ENCODE measurements around the gene EPO.
"Not testable (repeated sequence)": the region's sequence is repeated elsewhere in the genome, so short reads cannot be mapped to it uniquely, and the experiment has no call there.

The EPO gene

DNA sequence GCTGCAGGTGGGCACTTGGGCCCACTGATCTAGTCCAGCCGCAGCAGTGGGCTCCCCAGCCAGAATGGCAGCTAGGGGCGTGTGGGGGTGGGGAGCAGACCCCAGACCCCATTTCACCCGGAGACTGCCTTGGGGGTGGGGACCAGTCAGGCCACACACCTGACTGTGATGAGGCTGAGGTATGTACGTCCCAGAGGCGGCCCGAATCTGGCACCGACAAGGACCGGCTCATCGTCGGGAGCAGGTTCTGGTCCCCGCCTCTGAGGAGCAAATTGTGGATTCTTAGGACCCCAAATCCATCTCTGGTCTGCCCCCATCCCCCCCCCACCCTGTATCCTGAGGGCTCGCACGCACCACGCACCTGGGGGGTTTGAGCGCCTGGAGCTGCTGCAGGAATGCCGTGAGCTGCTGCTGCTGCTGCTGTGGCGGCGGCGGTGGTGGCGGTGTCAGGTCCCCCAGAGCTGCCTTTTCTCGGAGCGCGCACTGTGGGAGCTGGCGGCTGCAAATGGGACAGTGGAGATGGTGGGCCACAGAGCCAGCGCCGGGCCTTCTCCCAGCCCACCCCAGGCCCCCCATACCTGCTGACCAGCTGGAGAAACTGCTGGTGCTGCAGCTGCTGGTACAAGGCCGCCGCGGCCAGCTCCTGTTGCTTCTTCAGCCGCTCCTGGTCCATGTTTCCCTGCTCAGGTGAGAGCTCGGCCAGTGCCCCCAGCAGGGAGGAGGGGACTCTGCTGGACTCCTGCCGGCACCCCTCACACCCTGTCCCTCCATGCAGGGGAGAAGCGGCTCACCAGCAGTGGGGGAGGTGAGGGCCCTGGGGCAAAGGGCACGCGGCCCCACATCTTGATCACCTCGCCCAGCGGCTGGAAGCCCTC is 36.4 kb upstream of the EPO start:
- DNase-seq, result no peak

DNA sequence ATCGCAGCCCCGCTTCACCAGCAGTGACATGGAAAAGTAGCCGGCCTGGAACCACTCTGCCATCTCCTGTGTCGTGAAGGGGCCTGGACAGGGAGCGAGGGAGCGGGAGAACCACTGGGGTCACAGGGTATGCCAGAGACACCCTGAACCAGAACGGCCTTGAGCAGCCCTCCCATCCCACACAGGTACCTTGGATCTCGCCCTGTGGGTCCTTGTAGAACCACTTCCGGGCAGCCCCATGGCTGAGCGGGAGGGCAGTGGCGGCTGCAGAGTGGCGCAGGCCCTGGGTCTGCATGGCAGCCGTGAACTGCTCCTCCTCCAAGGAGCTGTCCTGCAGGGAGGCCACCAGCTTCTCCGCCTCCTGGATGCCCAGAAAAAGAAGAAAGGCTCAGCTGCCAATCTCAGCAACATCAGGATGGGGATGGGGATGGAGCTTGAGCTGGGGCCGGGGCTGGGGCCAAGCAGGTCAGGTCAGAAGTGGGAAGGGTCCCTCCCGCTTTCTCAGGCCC is 35.7 kb upstream of the EPO start:
- no peak for DNase-seq

DNA sequence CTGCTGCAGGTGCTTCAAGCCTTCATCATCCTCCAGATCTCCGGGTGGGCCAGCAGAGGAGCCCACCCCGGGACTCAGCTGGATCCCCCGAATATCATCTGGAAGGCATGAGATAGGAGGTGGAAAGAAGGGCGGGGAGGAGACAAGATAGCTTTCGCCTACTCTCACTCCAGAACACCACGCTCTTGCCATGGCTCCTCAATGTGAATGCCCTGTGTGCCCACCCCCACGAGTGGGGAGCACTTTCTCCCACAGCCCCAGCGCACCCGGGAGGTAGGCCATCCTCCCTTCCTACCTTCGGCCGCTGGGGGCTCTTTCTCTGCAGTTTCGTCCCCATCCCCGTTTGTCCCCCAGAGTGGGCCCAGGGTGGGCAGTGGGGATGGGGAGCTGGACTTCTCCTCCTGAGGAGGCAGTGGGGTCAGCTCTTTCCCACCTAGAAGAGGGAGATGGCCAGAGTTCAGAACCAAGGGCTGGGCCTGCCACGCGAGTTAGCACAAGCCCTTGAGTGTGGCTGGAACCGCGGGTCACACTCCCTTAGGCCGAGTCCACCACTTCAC is 35.1 kb upstream of the EPO start:
- DNase-seq, result no peak

DNA sequence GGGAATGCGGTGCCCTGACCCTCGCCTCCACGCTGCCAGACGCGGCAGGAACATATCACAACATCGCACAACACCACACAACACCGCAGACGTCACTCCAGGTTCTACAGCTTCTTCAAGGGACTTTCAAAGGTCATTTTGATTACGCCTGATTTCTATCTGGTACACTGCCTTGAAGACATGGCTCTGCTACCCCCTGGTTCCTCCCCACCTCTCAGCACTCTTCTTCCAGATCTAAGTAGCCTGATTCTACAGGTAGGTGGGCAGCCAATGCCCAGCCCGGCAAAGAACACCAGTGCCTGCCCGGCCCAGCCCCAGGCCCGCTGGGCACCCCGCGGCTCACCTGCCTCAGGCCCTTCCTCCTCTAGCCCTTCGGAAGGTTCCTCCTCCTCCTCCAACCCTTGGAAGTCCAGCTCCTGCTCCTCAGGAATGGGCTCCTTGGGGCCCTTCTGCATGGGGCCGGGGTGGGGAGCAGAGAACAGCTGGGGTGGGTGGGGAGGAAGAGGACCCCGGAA is 34.6 kb upstream of the EPO start:
- no peak for DNase-seq

DNA sequence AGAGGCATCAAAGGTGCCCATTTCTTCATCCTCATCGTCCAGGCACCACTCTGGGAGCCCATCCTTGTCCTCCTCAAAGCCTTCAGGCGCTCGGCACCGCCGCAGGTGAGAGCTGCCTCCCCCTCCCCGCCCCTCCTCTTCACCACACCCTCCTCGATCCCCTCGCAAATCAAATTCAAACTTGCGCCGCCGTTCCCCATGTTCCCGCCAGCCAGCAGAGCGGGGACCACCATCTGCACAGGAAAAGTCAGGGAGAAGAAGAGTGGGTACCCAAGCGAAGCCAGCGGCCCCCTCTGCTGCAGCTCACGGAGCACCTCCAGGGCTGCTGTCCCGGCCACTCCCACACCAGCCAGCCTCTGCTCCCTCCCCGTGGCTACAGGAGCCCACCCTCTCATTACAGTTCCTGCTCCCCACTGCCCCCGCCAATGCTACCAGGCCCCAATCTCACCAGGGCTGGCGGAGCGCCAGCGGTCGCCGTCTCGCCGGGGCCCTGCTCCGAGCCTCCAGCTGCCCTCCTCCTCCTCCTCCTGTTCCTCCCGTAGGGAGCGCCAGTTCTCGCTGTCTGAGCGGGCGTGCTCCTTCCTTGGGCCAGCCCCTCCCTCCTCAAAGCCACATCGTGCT is 34.0 kb upstream of the EPO start:
- DNase-seq, result no peak

DNA sequence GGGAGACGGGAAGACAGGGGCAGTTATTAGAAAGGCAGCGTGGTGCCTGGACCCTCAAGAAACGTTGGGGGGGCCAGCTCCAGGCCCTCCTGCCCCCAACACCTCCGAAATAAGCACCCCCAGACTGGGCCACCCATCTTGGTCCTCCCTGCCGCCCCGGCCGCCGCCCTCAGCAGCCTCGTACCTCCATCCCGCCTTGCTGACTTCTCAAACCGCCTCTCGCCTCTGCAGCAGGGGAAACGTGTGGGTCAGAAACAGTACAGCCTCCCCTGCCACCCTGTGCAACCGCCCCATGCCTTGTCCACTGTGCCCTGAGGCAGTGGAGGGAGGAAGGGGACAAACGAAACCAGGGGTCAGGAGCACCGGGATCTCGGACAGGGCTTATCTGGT is 33.5 kb upstream of the EPO start:
- DNase-seq, result no peak

DNA sequence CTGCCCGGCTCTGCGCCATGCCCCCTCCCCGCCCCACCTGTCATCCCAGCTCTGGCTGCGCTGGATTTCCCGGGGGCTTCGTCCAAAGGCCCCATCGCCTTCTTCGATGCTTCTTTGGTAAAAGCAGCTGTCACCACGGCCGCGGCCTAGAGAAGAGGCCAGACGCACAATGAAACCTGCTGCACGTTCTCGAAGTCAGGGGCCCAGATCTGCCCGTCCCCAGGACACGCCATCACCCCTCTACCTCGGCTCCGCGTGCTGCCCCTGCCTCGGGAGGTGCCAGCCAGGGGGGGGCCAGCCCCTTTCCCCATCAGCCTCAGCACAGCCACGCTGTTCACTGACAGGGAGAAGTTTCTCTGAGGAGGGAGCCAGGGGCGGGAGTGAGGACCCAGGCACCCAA is 33.0 kb upstream of the EPO start:
- no peak for DNase-seq

DNA sequence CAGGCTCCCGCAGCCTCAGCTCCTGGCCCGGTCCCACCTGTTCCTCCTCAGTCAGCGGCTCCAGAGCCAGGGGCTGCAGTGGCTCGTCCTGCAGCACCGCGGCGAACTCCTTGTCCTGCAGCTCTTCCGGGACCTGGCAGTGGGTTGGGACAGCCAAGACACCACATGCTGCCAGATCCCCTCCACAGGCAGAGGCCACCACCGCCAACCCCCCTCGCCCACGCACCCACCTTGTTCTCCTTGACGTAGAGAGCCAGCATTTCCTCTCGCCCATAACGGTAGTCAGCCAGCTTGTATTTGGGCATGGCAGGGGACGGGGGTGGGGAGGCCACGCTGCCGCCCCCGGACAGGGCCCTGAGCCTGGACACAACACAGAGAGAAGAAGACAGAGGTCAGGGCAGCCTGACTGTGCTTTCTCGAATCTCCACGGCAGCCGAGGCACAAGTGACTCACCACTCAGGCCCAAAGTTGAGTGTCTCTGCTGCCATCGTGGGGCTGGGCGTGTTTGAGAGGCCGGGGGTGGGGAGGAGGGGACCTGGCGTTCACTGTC is 32.4 kb upstream of the EPO start:
- DNase-seq, result no peak

DNA sequence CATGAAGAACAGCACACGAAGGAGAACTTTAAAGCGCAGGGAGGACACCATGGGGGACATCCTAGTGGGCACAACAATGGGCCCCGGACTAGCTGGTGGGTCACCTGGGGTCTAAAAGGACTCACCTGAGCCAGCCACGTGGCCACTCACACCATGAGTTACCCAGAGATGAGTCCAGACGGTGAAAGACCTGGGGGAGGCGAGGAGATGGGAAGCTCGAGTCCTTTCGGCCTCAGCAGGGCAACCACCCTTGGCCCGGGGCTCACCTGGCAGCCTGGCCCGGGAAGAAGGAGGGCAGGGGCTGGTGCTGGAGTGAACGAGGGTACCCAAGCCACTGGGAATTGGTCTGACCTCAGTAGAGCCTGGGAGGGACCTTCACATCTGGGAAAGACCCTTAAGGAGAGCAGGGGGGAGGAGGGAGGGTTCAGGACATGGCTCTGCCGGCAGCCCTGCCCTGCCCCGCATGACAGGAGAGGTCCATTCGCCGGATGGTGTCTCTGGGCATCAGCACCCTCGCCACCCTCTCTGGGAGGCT is 31.9 kb upstream of the EPO start:
- DNase-seq, result no peak

DNA sequence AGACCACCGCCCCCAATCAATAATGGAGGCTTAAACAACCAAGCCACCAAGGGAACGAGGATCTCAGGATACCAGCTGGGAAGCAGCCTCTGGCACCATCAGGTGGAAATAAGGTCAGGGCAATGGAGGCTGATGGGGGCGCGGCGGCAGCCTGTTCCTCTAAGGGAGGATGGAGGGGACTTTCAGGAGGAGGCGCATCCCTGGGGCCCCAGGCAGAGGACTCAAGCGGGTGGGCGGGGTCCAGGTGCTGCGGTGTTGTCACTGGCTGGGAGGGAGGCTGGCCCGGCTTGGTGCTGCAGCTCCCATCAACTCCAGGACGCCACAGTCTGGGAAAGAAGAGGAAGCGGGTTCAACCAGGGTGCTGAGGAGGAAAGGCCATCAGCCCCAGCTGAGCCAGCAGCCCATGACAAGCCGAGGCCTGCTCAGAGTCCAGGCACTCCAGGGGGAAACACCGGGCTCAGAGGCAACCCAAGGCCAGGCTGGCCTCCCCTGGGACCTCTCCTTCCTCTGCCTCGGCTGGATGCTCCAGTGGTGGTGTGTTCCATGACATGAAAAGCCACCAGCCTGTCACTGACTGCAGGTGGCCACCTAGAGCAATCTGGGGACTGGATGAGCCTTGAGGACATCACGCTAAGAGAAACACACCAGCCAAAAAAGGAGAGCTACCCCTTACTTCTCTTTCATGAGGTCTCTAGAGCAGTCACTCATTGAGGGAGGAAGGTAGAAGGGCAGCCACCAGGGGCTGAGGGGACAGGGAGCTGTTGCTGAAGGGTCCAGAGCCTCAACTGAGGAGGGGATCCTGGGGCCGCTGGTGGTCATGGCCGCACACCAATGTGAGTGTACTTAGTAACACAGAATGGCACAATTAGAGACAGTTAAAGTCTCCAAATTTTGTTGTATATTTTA is 30.8 kb upstream of the EPO start:
- DNase-seq, result no peak

DNA sequence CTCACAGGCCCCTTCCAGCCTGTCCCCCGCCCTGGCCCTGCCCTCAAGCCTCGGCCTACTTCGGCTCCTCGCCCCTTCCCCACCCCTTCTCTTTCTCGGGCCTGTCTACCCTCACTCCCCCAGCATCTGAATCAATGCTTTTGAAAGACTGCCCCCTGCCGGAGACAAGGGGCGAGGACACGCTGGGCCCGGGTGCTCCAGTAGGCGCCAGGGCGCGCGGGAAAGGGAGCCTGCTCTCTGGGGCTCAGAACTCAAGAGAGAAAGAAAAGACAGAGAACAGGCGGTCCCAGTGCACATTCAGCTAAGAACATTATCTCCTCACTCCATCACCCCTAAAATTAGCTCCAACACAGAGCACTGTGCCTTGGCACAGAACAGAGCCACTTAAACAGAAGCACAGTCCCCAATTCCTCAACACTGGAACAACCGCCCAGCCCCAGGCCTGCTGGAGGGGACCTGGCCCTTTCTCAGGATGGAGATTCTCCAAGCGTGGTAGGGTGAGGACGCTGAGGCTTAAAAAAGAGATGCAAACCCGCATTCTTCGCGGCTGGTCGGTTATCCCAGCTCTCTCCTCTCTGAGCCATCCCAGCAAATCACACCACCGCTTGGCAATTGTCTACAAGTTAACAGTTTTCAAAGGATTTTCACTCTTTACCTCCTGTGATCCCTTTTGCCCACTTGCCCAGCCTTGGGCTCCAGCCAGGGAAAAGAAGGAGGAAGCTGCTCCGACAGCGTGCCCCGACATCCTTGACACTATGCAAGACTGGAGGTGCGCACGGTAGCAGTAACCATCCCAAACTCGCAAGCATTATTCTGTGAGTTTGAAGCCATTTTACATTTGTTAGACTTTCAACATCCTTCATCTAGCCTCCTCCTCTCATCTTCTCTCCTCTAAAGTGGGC is 28.3 kb upstream of the EPO start:
- peak; percentile 63 for DNase-seq

DNA sequence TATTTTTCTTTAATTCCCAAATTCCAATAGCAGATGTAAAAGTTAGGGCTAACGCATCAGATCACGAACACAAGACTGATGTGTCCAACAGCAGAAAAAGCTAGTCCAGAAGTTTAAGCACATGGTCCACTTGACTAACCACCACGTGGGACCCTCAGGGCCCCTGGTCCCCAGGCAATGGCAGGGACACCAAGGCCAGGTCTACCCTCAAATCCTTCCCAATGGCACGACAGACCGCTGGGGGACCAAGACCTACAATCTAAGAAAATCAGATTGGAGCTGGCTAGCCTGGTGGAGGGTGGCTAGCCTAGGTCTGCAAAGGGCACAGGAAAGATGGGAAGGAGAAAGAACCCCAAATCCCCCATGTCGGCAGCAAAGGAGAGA is 27.7 kb upstream of the EPO start:
- DNase-seq, result no peak

DNA sequence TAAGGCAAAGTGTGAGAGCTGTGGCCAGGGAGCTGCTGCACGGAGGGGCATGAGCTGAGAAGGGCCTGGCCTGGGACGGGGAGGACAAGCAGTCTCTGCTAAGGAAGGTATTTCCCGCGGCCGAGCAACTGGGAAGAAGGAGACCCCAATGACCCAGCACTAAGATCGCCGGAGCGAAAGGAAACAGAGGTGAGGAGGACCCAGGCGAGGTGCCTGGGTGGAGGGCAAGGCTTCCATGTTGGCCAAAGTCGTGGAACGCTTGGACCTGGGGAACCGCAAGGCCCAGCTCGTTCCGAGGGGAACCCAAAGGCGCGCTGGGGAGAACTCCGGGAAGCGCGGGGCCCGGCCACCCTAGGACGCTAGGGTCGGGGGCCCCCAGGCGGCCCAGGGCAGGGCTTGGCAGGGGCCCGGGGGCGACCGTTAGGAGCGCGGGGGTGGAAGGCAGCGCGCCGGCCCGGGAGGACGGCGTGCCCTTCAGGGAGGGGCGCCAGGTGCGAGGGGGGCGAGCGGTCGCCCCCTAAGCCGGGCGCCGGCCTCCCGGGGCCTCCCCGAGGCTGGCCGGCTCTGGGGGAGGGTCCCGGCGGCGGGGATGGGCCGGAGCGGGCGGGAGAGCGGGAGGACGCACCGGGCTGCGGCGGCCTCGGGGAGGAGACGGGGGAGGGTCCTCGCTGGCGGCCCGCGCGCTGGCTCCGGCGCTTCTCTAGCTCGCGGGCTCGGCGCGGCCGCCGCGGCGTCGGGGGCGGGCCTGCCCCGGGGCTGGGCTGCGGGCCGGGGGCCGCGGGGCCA is 26.8 kb upstream of the EPO start:
- no peak for DNase-seq

DNA sequence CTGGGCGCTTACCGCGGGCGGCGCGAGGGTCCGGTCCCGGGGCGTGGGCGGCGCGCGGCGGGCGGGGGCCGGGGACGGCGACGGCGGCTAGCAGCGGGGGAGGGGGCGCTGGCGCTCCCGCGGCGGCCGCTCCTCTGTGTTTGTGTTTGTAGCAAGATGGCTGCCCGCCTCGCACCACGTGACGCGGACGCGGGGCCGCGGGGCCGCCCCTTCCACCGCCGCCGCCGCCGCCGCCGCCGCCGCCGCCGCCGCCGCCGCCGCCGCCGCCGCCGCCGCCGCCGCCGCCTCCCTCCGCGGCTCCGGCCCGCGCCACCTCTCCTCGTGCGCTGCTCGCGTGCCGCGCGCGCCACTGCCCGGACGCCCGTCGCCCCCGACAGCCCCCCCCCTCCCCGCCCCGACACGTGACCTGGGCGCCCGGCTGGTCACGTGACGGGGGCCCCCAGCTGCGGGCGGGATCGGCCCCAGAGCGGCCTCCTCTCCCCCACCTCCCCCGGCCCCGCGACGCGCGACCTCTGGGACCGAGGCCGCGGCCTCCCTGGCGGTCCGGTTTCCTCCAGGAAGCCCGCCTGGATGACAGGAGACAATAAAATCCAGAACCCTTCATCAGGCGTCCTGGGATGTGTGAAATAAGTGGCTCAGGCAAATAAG is 26.0 kb upstream of the EPO start, which contains the start of gene GIGYF1:
Gene GIGYF1 (minus strand): TSS at position 153 of the 648 bp plus-strand sequence. CDS start 6,012 bp downstream, outside the sequence.
- peak; percentile 46 for DNase-seq

DNA sequence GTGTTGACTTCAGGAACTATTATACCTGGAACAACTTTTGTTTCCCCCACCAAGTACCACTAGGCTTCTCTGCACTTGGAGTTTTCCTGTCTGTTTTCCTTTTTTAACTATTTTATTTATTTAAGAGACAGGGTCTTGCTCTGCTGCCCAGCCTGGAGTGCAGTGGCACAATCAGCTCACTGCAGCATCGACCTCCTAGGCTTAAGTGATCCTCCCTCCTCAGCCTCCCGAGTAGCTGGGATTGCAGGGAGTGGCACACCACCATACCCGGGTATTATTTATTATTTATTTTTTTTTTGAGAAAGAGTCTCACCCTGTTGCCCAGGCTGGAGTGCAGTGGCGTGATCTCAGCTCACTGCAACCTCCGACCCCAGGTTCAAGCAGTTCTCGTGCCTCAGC is 24.1 kb upstream of the EPO start:
- DNase-seq, result no peak

DNA sequence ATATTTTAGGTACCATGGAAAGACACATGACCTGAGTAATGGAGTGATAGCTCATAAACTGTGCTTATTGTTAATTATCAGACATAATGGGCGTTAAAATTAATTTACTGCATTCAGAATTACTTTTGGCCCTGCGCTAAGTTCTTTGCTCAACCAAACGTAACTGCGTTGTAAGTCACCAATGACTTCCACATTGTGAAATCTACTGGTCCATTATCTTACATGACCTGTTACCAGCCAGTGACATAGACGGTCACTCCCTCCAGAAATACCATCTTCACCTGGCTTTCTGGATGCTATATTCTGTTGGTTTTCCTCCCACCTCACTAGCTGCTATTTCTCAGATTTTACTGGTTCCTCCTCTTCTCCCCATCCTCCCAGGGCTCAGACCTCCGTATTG is 21.2 kb upstream of the EPO start:
- DNase-seq, result no peak

DNA sequence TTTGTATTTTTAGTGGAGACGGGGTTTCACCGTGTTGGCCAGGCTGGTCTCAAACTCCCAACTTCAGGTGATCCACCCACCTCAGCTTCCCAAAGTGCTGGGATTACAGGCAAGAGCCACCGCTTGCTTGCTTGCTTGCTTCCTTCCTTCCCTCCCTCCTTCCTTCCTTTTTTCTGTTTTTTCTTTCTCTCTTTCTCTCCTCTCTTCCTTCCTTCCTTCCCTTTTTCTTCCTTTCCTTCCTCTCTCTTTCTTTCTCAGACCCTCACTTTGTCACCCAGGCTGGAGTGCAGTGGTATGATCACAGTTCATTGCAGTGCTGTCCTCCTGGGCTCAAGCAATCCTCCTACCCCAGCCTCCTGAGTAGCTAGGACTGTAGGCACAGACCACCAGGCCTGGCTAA is 19.2 kb upstream of the EPO start:
- DNase-seq, result not testable (repeated sequence)

DNA sequence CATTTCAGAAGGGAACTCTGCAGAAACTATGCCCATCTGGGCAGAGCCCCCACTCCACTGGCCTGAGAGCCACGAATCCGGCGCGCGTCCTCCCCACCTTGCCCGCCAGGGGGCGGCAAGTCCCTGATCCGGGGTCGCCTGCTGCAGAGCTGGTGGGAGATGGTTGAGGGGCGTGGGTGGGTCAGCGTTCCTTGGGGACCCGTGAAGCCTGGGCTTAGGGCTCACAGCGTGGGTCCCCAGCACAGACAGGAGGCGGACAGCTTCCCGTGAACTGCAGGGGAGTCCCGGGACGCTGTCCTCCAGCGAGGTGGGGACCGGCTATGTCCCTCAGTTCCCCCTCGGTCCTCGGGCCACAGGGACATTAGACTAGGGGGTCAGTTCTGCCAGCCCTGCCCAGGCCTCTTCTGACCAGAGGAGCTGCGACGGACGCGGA is 14.9 kb upstream of the EPO start:
- DNase-seq, result peak; percentile 51

Data from NCI-H1105 treated with DMSO at 0.1 percent for 48 hours (cell line).